ENCODE measurements around the gene INO80E. TPM values are rescaled to one million over a fixed set of nuclear protein-coding genes. Genes with fewer than 3 reads are reported as not detected.

The INO80E gene
- total and polyA plus RNA-seq, 2 donors (not counting 3 experiments of a cell fraction or from before 2014, with no cell fraction given), result 42.7 to 76.4 TPM

DNA sequence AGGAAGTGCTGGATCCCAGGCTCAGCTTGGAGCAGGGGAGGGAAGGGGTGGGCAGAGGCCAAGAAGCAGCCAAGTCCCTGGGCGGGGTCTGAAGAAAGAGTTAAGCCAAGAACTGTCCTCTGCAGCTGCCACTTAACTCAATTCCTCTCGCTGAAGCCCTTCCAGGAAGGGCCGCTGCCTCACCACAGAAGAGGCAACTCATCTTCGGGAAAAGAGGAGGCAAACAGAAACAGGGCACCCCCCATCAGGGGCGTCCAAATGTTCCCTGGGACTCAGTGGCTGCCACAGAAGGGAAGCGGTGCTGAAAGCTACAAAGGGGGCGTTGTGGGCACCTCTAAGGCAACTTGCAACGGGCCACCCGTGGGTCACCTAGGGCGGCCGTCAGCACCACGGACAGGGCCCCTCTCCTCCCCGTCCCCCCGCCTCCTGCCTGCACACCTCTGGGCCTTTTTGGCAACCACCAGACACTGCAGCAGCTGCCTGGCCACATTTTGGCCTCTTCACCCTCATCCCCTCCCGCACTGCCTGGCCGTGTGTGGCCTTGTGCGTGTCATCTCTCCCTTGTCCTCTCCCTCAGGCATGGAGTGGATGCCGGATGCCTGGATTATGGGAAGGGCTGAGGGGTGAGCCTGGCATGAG is 32.5 kb downstream of the INO80E start:
- no peak for FAIRE-seq
- Histone ChIP-seq H3K4me1 (ENCODE audit: control insufficient read depth, extremely low read depth, insufficient read depth, low read length) (no peaks in the 10 kb centered on the region), H3K9me3 (replicated peaks; ENCODE audit: control insufficient read depth, insufficient read depth, low read length) (no peaks in the 10 kb centered on the region), H3K36me3 (ENCODE audit: control insufficient read depth in 2 of 2, extremely low read depth in 1 of 2, insufficient read depth in 2 of 2, low read length in 2 of 2) (no peaks in the 10 kb centered on the region), H3K79me2 (ENCODE audit: control insufficient read depth, insufficient read depth, low read length) (no peaks in the 10 kb centered on the region), H3K27me3 (ENCODE audit: control insufficient read depth in 2 of 2, insufficient read depth in 2 of 2, low read length in 2 of 2) (peaks cover 15 to 20% of the 10 kb centered on the region in 2 experiments), H2AFZ (ENCODE audit: low read depth, low read length) (no peak overlapping the region), H4K20me1 (replicated peaks; ENCODE audit: control insufficient read depth, extremely low read depth, insufficient read depth, low read length) (no peaks in the 10 kb centered on the region), H3K4me3 (replicated peaks in 1 of 3; ENCODE audit: insufficient read depth in 1 of 3, low read depth in 1 of 3, low read length in 3 of 3) (no peak overlapping the region), H3K27ac (ENCODE audit: insufficient read depth, low read depth, low read length) (no peak overlapping the region), H3K9ac (replicated peaks; ENCODE audit: extremely low read depth, insufficient read depth, low read length) (no peak overlapping the region), H3K4me2 (ENCODE audit: insufficient read depth, low read length) (no peak overlapping the region), H3K9me1 (replicated peaks; ENCODE audit: control insufficient read depth, extremely low read depth, insufficient read depth, low read length) (no peaks in the 10 kb centered on the region)
- dilution Hi-C loops (cut with MboI; ENCODE audit: extremely low pct_ligation_motif_present, low sequenced_read_pairs) (no loop called here), intact Hi-C loops (cut with micrococcal nuclease) (no loop called here)
- DNase-seq (ENCODE audit: low read depth, low spot score), result no peak
- ChIA-PET CTCF (interaction anchor here (0.6 to 0.7 kb wide), 2 partner anchors 13 to 328 kb away, joined by 3 read pairs; no protein-coding TSS in a partner anchor), POLR2A (no interaction called here)
- no TSS peak for BruUV-seq (replicated peaks)
- TF ChIP-seq EZH2 (IDR thresholded peaks at IDR 0.05; ENCODE audit: borderline replicate concordance, low read depth, low read length, severe bottlenecking), result no peak
- TF ChIP-seq GATA2 (IDR thresholded peaks at IDR 0.05; ENCODE audit: insufficient read depth, insufficient read length, low read depth, low read length), result no peak
- no peak for TF ChIP-seq CTCF (IDR thresholded peaks at IDR 0.05; ENCODE audit: extremely low read depth in 1 of 2, insufficient read depth in 1 of 2, low read depth in 1 of 2, low read length in 2 of 2)
- no peak for TF ChIP-seq POLR2AphosphoS5 (IDR thresholded peaks at IDR 0.05; ENCODE audit: insufficient read depth, low read depth, low read length)
- no peak for TF ChIP-seq MYC (IDR thresholded peaks at IDR 0.05; ENCODE audit: low read depth, low read length)
- no peak for TF ChIP-seq FOS (IDR thresholded peaks at IDR 0.05; ENCODE audit: borderline replicate concordance, insufficient read depth, low read length)
- TF ChIP-seq, protein P1, sequence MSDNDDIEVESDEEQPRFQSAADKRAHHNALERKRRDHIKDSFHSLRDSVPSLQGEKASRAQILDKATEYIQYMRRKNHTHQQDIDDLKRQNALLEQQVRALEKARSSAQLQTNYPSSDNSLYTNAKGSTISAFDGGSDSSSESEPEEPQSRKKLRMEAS (IDR thresholded peaks at IDR 0.05; ENCODE audit: insufficient read depth, insufficient read length), result no peak
- no peak for TF ChIP-seq JUN (IDR thresholded peaks at IDR 0.05; ENCODE audit: borderline replicate concordance, insufficient read depth, insufficient read length, low read depth)

Data from endothelial cell of umbilical vein (primary cell).